GM10266 (cell line): Measurements from ENCODE around the gene GYG1.

ENCODE experiments used
- DNase-seq: peaks from one replicate; pipeline ENCODE4 v3.0.0; 2012; ENCODE audit errors: extremely low spot score
- TF ChIP-seq, protein P1 (sequence below): IDR thresholded peaks from 2 replicates; pipeline ENCODE4 v1.5.1; 2012; ENCODE audit warnings: mild to moderate bottlenecking, low read depth; ENCODE audit not compliant: control insufficient read depth, insufficient read depth; ENCODE audit errors: missing control alignments

GYG1 gene

DNA sequence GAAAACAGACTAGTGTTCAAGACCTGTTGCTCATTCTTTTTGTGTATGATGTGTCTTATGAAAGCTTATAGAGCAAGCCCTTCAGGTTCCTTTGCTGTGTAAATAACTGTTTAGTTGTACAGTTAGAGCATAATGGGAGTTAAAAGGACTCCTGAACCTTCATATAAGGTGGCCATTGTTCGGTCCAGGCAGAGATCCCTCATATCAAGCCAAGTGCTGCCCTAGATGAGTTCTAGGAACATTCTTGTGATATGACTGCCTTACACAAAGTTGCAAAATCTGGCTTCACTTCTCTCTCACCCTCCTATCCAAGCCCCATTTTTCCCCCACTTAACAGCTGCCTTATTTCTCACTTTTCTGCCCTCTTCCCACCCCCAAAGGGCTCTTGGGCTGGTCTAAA lies 26.9 kb downstream of the GYG1 start:
- no peak for DNase-seq
- TF ChIP-seq, protein P1, sequence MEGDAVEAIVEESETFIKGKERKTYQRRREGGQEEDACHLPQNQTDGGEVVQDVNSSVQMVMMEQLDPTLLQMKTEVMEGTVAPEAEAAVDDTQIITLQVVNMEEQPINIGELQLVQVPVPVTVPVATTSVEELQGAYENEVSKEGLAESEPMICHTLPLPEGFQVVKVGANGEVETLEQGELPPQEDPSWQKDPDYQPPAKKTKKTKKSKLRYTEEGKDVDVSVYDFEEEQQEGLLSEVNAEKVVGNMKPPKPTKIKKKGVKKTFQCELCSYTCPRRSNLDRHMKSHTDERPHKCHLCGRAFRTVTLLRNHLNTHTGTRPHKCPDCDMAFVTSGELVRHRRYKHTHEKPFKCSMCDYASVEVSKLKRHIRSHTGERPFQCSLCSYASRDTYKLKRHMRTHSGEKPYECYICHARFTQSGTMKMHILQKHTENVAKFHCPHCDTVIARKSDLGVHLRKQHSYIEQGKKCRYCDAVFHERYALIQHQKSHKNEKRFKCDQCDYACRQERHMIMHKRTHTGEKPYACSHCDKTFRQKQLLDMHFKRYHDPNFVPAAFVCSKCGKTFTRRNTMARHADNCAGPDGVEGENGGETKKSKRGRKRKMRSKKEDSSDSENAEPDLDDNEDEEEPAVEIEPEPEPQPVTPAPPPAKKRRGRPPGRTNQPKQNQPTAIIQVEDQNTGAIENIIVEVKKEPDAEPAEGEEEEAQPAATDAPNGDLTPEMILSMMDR, result no peak

DNA sequence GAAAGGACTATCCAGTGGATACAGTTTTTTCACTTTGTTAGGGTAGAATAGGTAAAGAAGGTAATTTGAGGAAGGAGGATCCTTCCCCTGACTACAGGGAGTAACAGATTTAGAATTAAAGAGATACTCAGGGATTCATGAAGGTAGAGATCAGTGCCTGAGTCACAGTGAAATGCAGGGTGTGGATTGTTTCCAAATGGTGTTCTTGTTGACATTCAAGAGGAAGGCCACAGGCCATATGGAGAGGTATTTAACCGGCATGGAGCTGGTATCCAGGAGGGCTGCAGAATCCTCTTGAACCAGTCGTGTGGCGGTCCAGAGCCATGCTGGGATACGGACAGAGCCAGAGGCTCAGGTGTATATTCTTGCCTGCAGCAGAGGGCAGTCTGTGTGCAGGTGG lies 28.2 kb downstream of the GYG1 start:
- TF ChIP-seq, protein P1, result no peak
- no peak for DNase-seq

DNA sequence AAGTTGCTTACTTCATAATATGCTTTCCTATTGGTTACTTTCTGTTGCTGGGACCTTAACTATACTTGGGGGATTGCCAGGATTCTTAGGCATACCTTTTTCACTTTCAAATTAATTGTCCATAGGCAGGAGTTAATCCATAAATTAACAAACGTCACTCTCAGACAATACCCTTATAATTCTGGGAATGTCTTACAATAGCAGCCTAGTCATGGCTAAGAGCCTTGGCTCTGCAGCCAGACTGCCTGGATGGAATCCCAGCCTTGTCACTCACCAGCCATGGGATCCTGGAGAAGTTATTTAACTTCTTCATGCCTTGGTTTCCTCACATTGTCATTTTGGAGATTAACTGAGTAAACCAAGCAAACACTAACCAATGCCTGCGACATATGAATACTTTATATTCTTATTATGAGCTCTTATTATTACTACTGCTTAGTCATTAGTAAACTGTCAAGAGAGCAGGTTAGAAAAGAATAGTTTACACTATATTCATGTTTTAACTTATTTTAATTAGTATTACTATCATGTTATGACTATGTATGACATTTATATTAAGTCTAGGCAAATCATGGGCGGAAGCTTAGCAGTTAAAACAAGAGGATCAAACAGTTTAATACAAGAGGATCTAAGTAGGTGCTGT lies 29.0 kb downstream of the GYG1 start:
- TF ChIP-seq, protein P1, result no peak
- DNase-seq, result no peak

DNA sequence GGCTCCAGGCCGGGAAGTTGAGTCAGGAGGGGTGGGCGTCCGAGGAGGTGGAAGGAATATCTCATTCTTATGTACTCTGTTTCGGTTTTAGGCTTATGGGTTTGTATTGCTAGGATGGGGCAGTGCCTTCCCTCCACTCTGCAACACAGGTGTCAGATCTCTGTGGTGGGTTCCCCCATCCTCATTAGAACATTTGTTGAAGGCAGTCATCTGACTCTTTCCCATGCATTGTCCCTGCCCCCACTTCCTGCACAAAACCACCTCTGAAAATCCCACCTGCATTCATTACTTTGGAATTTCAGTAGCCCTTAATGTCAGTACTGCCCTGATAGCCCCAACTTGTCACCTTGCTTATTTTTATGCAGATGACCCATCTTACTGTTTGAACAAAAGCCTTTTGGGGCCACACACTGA lies 29.5 kb downstream of the GYG1 start:
- DNase-seq, result no peak
- TF ChIP-seq, protein P1, result no peak

DNA sequence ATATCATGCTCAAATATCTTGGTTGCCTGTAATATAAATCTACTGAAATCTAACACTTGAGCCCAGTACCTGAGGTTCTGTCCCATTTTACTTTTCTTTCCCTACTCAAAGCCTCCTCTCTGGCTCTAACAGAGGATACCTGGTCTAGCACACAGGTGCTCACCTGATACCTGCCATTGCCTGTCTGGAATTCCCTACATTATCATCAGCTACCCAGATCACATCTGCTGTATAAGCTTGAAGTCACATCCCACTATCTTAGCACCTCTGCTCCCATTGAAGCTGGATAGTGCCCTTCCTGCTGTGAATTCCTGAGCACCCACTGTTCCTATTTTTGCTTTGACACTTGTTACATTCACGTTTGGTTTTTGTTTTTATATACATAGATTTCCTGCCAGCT lies 30.5 kb downstream of the GYG1 start:
- no peak for DNase-seq
- TF ChIP-seq, protein P1, result no peak

DNA sequence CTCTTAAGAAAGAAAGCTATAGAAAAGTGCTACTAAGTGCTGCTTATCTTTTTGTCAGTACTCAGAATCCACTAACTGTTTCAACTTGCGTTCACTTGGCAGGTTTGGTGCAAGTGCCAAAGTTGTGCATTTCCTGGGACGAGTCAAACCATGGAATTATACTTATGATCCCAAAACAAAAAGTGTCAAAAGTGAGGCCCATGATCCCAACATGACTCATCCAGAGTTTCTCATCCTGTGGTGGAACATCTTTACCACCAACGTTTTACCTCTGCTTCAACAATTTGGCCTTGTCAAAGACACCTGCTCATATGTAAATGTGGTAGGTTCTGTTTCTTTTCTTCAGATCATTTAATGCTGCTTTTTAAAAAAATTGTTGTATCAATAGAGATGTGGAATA lies 32.6 kb downstream of the GYG1 start:
- DNase-seq, result no peak
- TF ChIP-seq, protein P1, result no peak

DNA sequence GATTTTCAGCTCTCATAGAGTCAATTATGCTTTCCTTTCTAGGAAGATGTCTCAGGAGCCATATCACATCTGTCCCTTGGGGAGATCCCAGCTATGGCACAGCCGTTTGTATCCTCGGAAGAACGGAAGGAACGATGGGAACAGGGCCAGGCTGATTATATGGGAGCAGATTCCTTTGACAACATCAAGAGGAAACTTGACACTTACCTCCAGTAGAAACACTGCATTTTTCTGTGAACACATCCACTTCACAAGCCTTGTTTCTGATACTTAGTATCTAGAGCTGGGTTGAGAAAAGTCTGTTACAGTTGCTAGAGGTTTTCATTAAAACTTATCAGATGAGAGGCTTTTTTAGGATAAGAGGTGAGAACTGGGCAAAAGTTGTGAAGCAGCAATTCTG lies 35.4 kb downstream of the GYG1 start:
- no peak for DNase-seq
- TF ChIP-seq, protein P1, result no peak
